ENCODE measurements around the gene IARS2. TPM values are rescaled to one million over a fixed set of nuclear protein-coding genes. Genes with fewer than 3 reads are reported as not detected.
A peak's percentile ranks its signal among the peaks of the same experiment; 100 is the strongest.
"Not testable (repeated sequence)": the region's sequence is repeated elsewhere in the genome, so short reads cannot be mapped to it uniquely, and the experiment has no call there.

The IARS2 gene
- total RNA-seq, 2 donors from 2014 or later: 47.5 to 53.8 TPM

DNA sequence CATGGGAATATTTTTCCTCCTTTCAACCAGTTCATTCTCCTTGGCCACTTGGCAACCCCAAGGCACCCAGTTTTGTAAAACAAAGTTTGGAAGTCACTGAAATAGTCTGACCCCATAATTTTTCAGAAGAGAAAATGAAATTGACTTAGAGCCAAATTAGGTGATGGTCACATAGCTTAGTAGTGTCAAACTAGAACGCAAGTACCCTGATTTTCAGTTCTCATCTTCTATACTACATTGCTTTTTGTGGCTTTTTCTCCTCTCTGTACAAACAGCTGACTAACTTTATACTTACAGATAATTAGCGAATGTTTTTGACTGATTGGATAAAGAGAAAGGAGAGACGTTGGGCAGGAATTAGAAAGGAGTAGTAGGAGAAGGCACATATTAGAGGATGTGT is 33.1 kb downstream of the IARS2 start:
- H3K4me1 Mint-ChIP-seq (ENCODE audit: low read depth in 2 of 2): peaks cover 13 to 16% of the 10 kb centered on the region in 2 donors

GRCh38 chr1:220129479-220130210 is 35.7 kb downstream of the IARS2 start:
- DNase-seq (ENCODE audit: low spot score) (no peak), ATAC-seq (no peak)
- no peaks in the 10 kb centered on the region for H3K27me3 Mint-ChIP-seq
- H3K9me3 Mint-ChIP-seq: no peaks in the 10 kb centered on the region
- H3K4me3 Mint-ChIP-seq: no peak overlapping the region
- peaks cover 20% of the 10 kb centered on the region for H3K36me3 Mint-ChIP-seq
- H3K27ac Mint-ChIP-seq: peak overlapping the region in 1 of 2 donors; percentile 8
- H3K4me1 Mint-ChIP-seq (ENCODE audit: low read depth in 2 of 2): peaks cover 15 to 21% of the 10 kb centered on the region in 2 donors

More for the DNA sequence above, 33.1 kb downstream of the IARS2 start:
- H3K4me3 Mint-ChIP-seq: no peak overlapping the region
- ATAC-seq (no peak), DNase-seq (ENCODE audit: low spot score) (no peak)
- H3K36me3 Mint-ChIP-seq: peaks cover 18% of the 10 kb centered on the region
- H3K27me3 Mint-ChIP-seq: no peaks in the 10 kb centered on the region
- no peaks in the 10 kb centered on the region for H3K9me3 Mint-ChIP-seq
- no peak overlapping the region for H3K27ac Mint-ChIP-seq

DNA sequence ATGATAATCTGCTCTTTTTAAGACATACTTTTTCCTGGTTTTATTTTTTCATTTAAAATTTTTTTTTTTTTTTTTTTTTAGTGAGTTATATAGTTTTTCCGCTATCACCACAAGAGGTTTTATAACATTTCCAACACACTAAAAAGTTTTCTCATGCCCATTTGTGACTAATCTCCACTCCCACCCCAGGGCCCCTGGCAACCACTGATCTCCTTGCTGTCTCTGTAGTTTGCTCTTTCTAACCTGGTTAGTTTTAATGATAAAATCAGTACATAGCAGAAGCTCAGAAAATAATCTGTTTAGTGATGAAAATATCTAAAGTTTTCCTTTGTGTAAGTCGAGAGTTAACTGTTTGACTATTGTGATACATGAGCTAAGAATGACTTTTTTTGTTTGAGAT is 41.8 kb downstream of the IARS2 start:
- peaks cover 15 to 16% of the 10 kb centered on the region in 2 donors for H3K4me1 Mint-ChIP-seq (ENCODE audit: low read depth in 2 of 2)
- ATAC-seq (no peak), DNase-seq (ENCODE audit: low spot score) (no peak)
- H3K4me3 Mint-ChIP-seq: no peak overlapping the region
- no peaks in the 10 kb centered on the region for H3K27me3 Mint-ChIP-seq
- no peaks in the 10 kb centered on the region for H3K9me3 Mint-ChIP-seq
- no peak overlapping the region for H3K27ac Mint-ChIP-seq
- H3K36me3 Mint-ChIP-seq: peaks cover 16% of the 10 kb centered on the region

DNA sequence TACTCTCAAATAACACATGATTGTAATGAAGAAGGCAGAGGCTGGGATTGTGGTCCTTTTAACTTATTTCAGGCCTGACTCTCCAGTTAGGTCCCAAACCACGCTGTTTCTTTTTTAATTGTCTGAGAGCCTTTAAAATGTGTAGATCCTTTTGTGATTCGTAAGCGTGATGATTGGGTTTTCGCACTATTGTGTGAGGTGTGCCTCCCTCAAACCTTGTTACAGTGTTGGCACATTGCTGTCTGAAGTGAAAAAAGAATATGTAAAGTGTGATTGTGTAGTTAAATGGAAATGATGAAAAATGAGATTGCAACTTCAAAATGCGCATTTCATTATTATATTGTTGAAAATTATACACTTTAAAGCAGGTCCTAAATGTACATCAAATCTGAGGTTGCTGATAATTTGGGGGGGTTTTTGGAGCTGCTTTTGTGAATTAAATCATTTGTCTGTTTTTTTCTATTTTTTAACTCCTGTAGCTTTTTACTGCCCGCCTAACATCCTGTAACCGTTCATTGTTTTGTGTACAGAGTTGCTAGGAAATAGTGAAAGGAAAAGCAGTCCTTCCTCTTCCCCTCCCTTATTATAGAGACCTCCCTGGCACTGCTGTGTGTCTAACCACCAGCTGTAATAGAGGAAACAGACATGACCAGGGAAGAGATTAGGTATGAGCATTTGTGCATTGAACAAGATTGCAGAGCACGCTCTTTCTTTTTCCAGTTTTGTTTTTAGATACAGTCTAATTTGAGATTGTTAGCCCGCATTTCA is 43.3 kb downstream of the IARS2 start:
- Mint-ChIP-seq H3K27ac (peak overlapping the region; percentile 52 to 63), H3K27me3 (no peaks in the 10 kb centered on the region), H3K9me3 (no peaks in the 10 kb centered on the region), H3K36me3 (peaks cover 16% of the 10 kb centered on the region), H3K4me1 (ENCODE audit: low read depth in 2 of 2) (peaks cover 12 to 16% of the 10 kb centered on the region in 2 donors), H3K4me3 (peak overlapping the region; percentile 16)
- ATAC-seq: peak; percentile 71 to 76
- DNase-seq (ENCODE audit: low spot score): no peak

DNA sequence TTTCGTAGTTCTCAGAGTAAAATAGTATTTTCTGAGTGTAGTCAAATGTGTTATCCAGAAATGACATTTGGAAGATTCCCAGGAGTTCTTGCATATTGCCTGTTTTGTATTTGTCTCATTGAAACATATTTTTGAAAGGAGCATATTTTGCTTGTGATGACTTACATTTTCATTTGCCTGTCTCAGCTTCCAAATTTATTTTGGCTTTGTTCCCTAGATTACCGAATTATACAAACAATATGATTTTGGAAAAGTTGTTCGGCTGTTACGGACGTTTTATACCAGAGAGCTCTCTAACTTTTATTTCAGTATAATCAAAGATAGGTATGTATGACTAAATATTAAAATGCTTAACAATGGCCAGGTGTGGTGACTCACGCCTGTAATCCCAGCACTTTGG is 46.0 kb downstream of the IARS2 start:
- H3K4me1 Mint-ChIP-seq (ENCODE audit: low read depth in 2 of 2): peaks cover 8 to 10% of the 10 kb centered on the region in 2 donors
- no peaks in the 10 kb centered on the region for H3K9me3 Mint-ChIP-seq
- no peaks in the 10 kb centered on the region for H3K27me3 Mint-ChIP-seq
- H3K4me3 Mint-ChIP-seq: no peak overlapping the region
- H3K36me3 Mint-ChIP-seq: peaks cover 11% of the 10 kb centered on the region
- no peak overlapping the region for H3K27ac Mint-ChIP-seq
- DNase-seq (ENCODE audit: low spot score) (no peak), ATAC-seq (no peak)

DNA sequence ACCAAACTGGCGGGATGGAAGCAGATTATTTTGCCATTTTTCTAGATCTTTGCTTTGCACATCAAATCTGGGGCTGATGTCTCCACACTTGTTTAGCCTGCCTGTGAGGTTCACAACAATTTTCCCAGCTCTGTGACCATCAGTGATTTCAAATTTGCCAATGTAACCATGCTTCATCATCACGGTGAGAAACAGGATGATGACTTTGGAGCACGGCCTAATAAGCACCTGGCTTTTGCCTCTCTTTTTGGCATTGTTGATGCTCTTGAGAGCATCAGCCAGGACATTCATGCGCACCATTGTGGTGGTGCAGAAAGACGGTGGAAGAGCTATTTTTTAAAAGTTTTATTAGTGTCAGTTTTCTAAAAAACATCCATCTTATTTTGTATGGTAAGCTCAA is 50.1 kb downstream of the IARS2 start:
- Mint-ChIP-seq H3K4me3 (no peak overlapping the region), H3K36me3 (peaks cover 18% of the 10 kb centered on the region), H3K27ac (no peak overlapping the region), H3K27me3 (no peaks in the 10 kb centered on the region), H3K4me1 (ENCODE audit: low read depth in 2 of 2) (no peaks in the 10 kb centered on the region), H3K9me3 (no peaks in the 10 kb centered on the region)
- ATAC-seq (no peak), DNase-seq (ENCODE audit: low spot score) (no peak)

DNA sequence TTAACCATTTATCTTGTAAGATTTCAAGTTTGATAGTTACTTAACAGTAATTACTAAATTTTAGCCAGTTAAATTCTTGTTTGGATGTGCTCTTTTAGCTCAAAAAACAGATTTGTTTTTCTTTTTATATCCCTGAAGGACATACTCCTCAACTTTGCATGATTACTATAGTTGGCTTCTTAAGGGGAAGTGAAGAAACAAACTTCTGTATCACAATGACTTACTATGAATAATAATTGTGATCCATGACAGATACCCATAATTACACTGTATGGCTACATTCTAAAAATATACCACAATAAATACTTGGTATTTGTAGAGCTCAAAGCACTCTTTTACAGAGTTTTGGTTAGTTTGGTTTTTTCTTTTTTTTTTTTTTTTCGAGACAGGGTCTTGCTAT is 55.8 kb downstream of the IARS2 start:
- Mint-ChIP-seq H3K4me3 (no peak overlapping the region), H3K4me1 (ENCODE audit: low read depth in 2 of 2) (no peaks in the 10 kb centered on the region), H3K27me3 (no peaks in the 10 kb centered on the region), H3K27ac (no peak overlapping the region), H3K36me3 (peaks cover 13% of the 10 kb centered on the region), H3K9me3 (no peaks in the 10 kb centered on the region)
- DNase-seq (ENCODE audit: low spot score) (no peak), ATAC-seq (no peak)

GRCh38 chr1:220151454-220151853 is 57.5 kb downstream of the IARS2 start:
- no peak for ATAC-seq
- Mint-ChIP-seq H3K36me3 (peaks cover 9% of the 10 kb centered on the region), H3K4me1 (ENCODE audit: low read depth in 2 of 2) (peaks cover 2 to 3% of the 10 kb centered on the region in 2 donors), H3K9me3 (no peaks in the 10 kb centered on the region), H3K4me3 (no peak overlapping the region), H3K27ac (no peak overlapping the region), H3K27me3 (no peaks in the 10 kb centered on the region)
- no peak for DNase-seq (ENCODE audit: low spot score)

GRCh38 chr1:220153147-220153546 is 59.2 kb downstream of the IARS2 start:
- peaks cover 7 to 12% of the 10 kb centered on the region in 2 donors for H3K4me1 Mint-ChIP-seq (ENCODE audit: low read depth in 2 of 2)
- no peak overlapping the region for H3K4me3 Mint-ChIP-seq
- no peaks in the 10 kb centered on the region for H3K27me3 Mint-ChIP-seq
- no peaks in the 10 kb centered on the region for H3K9me3 Mint-ChIP-seq
- no peak overlapping the region for H3K27ac Mint-ChIP-seq
- peaks cover 10% of the 10 kb centered on the region for H3K36me3 Mint-ChIP-seq
- ATAC-seq (no peak), DNase-seq (ENCODE audit: low spot score) (no peak)

DNA sequence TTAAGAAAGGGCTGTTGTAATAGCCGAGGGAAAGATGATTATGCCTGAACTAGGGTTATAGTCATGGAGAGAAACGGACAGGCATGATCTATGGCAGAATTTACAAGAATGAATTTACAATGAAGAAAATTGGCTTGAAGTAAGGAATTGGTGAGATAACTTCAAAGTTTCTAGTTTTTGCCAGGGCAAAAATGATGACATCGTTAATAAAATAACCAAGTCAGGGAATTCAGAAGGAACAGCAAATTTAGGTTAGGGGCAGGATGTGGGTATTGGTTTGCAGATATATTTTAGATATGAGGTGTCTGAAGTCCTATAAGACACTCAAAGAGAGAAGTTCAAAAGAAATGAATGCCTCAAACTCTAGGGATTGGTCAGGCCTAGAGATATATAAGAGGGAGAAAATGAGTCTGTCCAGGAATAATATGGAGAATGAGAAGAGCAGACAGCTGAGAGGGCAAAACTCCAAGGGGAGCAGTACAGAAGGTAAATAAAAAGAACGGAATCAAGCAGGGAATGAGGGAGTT is 62.8 kb downstream of the IARS2 start:
- Mint-ChIP-seq H3K27me3 (no peaks in the 10 kb centered on the region), H3K36me3 (peaks cover 15% of the 10 kb centered on the region), H3K9me3 (no peaks in the 10 kb centered on the region), H3K4me1 (ENCODE audit: low read depth in 2 of 2) (peaks cover 10 to 12% of the 10 kb centered on the region in 2 donors), H3K4me3 (peak overlapping the region; percentile 21), H3K27ac (peak overlapping the region in 1 of 2 donors; percentile 16)
- ATAC-seq (peak in 1 of 2 donors; percentile 24), DNase-seq (ENCODE audit: low spot score) (no peak)

DNA sequence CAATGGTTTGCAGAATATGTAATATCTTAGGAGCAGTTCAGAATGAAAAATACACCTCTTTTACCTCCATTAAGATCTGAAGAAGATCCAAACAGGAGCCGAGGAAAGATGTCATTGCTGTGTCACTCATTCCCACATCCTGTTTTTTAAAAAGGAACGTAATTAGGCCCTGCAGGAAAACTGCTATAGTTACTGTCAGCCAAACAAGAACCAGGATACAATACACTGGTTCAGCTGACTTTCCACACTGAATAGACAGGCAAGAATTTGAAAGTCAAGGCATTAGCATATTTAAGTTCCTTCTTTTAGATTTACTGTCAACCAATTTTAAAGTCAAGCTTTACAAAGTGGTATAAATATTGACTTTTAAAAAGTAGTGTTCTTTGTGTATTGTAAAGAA is 63.8 kb downstream of the IARS2 start:
- no peak overlapping the region for H3K4me3 Mint-ChIP-seq
- H3K27me3 Mint-ChIP-seq: no peaks in the 10 kb centered on the region
- H3K9me3 Mint-ChIP-seq: no peaks in the 10 kb centered on the region
- ATAC-seq (no peak), DNase-seq (ENCODE audit: low spot score) (no peak)
- no peak overlapping the region for H3K27ac Mint-ChIP-seq
- H3K36me3 Mint-ChIP-seq: peaks cover 15% of the 10 kb centered on the region
- H3K4me1 Mint-ChIP-seq (ENCODE audit: low read depth in 2 of 2): peaks cover 10 to 12% of the 10 kb centered on the region in 2 donors

- H3K36me3 Mint-ChIP-seq: peaks cover 15% of the 10 kb centered on the region
- not testable (repeated sequence) for H3K9me3 Mint-ChIP-seq; H3K27ac Mint-ChIP-seq; H3K27me3 Mint-ChIP-seq; DNase-seq (ENCODE audit: low spot score); H3K4me3 Mint-ChIP-seq; ATAC-seq
- peaks cover 10 to 12% of the 10 kb centered on the region in 2 donors for H3K4me1 Mint-ChIP-seq (ENCODE audit: low read depth in 2 of 2)
Observed at GRCh38 chr1:220158530-220158929, 64.6 kb downstream of the IARS2 start.

- no peak for ATAC-seq
- H3K27ac Mint-ChIP-seq: no peak overlapping the region
- peaks cover 10 to 12% of the 10 kb centered on the region in 2 donors for H3K4me1 Mint-ChIP-seq (ENCODE audit: low read depth in 2 of 2)
Observed at GRCh38 chr1:220159041-220159440, 65.1 kb downstream of the IARS2 start.

GRCh38 chr1:220160027-220160426 is 66.1 kb downstream of the IARS2 start:
- H3K9me3 Mint-ChIP-seq: no peaks in the 10 kb centered on the region
- H3K4me3 Mint-ChIP-seq: no peak overlapping the region
- peaks cover 15% of the 10 kb centered on the region for H3K36me3 Mint-ChIP-seq
- no peak for ATAC-seq
- no peaks in the 10 kb centered on the region for H3K27me3 Mint-ChIP-seq
- H3K27ac Mint-ChIP-seq: no peak overlapping the region
- H3K4me1 Mint-ChIP-seq (ENCODE audit: low read depth in 2 of 2): peaks cover 10 to 12% of the 10 kb centered on the region in 2 donors
- no peak for DNase-seq (ENCODE audit: low spot score)

More at GRCh38 chr1:220159041-220159440, 65.1 kb downstream of the IARS2 start:
- no peaks in the 10 kb centered on the region for H3K9me3 Mint-ChIP-seq
- no peak overlapping the region for H3K4me3 Mint-ChIP-seq
- H3K36me3 Mint-ChIP-seq: peaks cover 15% of the 10 kb centered on the region
- DNase-seq (ENCODE audit: low spot score): no peak
- H3K27me3 Mint-ChIP-seq: no peaks in the 10 kb centered on the region

Data from natural killer cell treated with Interleukin-12 subunit alpha and Interleukin-12 subunit beta and Interleukin-15 and Interleukin-18, amount 100 ng/mL, for 72 hours (primary cell).